ENCODE measurements around the gene PPP4R3A.

DNA sequence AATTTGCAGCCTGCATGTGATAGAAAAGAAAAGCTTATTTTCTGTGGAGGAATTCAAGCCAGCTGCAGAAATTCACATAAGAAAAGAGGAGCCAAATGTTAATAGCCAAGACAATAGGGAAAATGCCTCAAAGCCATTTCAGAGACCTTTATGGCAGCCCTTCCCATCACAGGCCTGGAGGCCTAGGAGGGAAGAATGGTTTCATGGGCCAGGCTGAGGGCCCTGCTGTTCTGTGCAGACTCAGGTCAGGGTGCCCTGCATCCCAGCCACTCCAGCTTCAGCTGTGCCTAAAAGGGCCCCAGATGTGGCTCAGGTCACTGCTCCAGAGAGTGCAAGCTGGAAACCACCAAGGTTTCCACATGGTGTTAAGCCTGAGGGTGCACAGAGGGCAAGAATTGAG, 71.3 kb downstream of the PPP4R3A start:
- TF ChIP-seq, protein P1, sequence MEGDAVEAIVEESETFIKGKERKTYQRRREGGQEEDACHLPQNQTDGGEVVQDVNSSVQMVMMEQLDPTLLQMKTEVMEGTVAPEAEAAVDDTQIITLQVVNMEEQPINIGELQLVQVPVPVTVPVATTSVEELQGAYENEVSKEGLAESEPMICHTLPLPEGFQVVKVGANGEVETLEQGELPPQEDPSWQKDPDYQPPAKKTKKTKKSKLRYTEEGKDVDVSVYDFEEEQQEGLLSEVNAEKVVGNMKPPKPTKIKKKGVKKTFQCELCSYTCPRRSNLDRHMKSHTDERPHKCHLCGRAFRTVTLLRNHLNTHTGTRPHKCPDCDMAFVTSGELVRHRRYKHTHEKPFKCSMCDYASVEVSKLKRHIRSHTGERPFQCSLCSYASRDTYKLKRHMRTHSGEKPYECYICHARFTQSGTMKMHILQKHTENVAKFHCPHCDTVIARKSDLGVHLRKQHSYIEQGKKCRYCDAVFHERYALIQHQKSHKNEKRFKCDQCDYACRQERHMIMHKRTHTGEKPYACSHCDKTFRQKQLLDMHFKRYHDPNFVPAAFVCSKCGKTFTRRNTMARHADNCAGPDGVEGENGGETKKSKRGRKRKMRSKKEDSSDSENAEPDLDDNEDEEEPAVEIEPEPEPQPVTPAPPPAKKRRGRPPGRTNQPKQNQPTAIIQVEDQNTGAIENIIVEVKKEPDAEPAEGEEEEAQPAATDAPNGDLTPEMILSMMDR (conservative IDR thresholded peaks at IDR 0.05; ENCODE audit: low read depth, low read length), result no peak
- TF ChIP-seq EZH2 (IDR thresholded peaks at IDR 0.05; ENCODE audit: borderline replicate concordance, low read depth, low read length, poor library complexity, severe bottlenecking), result no peak
